Astrocyte of the spinal cord (primary cell): ENCODE measurements around the gene UGT1A6.

Experiments
- DNase-seq: peaks from one replicate; pipeline ENCODE4 v3.0.0; 2011; ENCODE audit warnings: low read depth, low spot score
- H3K4me3 ChIP-seq: 2 replicates; pipeline ENCODE4 v1.5.1; 2011; ENCODE audit warnings: low read depth, mild to moderate bottlenecking, low read length, moderate library complexity
- CTCF ChIP-seq: IDR thresholded peaks from 2 replicates; pipeline ENCODE4 v1.5.1; 2012; ENCODE audit warnings: low read depth, mild to moderate bottlenecking, low read length, inconsistent platforms
- in situ Hi-C: cut with HindIII; loops from 2 replicates; pipeline ENCODE4 v1.10.0; 2017; ENCODE audit warnings: low sequenced_read_pairs

The UGT1A6 gene

GRCh38 chr2:233656443-233656842, 36.2 kb upstream of the UGT1A6 start:
- no peak for TF ChIP-seq CTCF
- in situ Hi-C loops, result no loop called here
- no peak overlapping the region for H3K4me3 ChIP-seq
- DNase-seq, result no peak

- TF ChIP-seq CTCF, result no peak
- in situ Hi-C loops, result no loop called here
- DNase-seq, result no peak
- no peak overlapping the region for H3K4me3 ChIP-seq
Measured at GRCh38 chr2:233658610-233659009, 34.1 kb upstream of the UGT1A6 start.

- TF ChIP-seq CTCF, result no peak
- in situ Hi-C loops, result no loop called here
- H3K4me3 ChIP-seq, result no peak overlapping the region
- no peak for DNase-seq
Measured at GRCh38 chr2:233663911-233664310, 28.8 kb upstream of the UGT1A6 start.

GRCh38 chr2:233668605-233669260, 24.0 kb upstream of the UGT1A6 start:
- in situ Hi-C loops, result no loop called here
- H3K4me3 ChIP-seq, result no peak overlapping the region
- no peak for TF ChIP-seq CTCF
- DNase-seq, result no peak

GRCh38 chr2:233671290-233672161, 21.2 kb upstream of the UGT1A6 start, which contains the start of gene UGT1A9:
Gene UGT1A9, plus strand, starts transcription at chr2:233671898. Its CDS starts 37 bp downstream, at chr2:233671935.
- DNase-seq, result no peak
- H3K4me3 ChIP-seq, result no peak within 1 kb of the TSS
- in situ Hi-C loops, result no loop called here
- no peak for TF ChIP-seq CTCF

GRCh38 chr2:233672886-233673285, 19.8 kb upstream of the UGT1A6 start:
- in situ Hi-C loops, result no loop called here
- TF ChIP-seq CTCF, result no peak
- H3K4me3 ChIP-seq, result no peak overlapping the region
- no peak for DNase-seq
